ENCODE data around the gene AIG1. TPM values are rescaled to one million over a fixed set of nuclear protein-coding genes. Genes with fewer than 3 reads are reported as not detected.
"Not testable (repeated sequence)": the region's sequence is repeated elsewhere in the genome, so short reads cannot be mapped to it uniquely, and the experiment has no call there.

AIG1 gene
- total RNA-seq, 1 donor from 2014 or later = 37.1 TPM

GRCh38 chr6:143166247-143166695 lies 105.6 kb downstream of the AIG1 start:
- Histone ChIP-seq H3K36me3 (no peaks in the 10 kb centered on the region), H3K4me2 (no peak overlapping the region), H3K9me3 (ENCODE audit: low read depth) (no peaks in the 10 kb centered on the region), H3K27me3 (no peaks in the 10 kb centered on the region), H4K20me1 (ENCODE audit: low read depth) (no peaks in the 10 kb centered on the region), H3K4me3 (no peak overlapping the region), H2AFZ (replicated peaks) (no peak overlapping the region), H3K79me2 (ENCODE audit: low read depth) (no peaks in the 10 kb centered on the region), H3K9ac (no peak overlapping the region), H3F3A (ENCODE audit: low read depth) (peaks cover 8% of the 10 kb centered on the region), H3K27ac (no peak overlapping the region), H3K4me1 (no peaks in the 10 kb centered on the region)
- Mint-ChIP-seq H3K4me1 (peaks cover 3% of the 10 kb centered on the region), H3K4me3 (no peak overlapping the region), H3K27me3 (ENCODE audit: insufficient read depth, low read depth) (no peaks in the 10 kb centered on the region), H3K27ac (no peak overlapping the region), H3K36me3 (peaks cover 2% of the 10 kb centered on the region), H3K9me3 (no peaks in the 10 kb centered on the region)
- DNase-seq (ENCODE audit: low spot score) = no peak
- TF ChIP-seq EZH2phosphoT487 (IDR thresholded peaks at IDR 0.05) = no peak

- H3K4me3 ChIP-seq = no peak overlapping the region
These were observed 106.5 kb downstream of the AIG1 start for GRCh38 chr6:143167224-143167623.

GRCh38 chr6:143168396-143168816 lies 107.7 kb downstream of the AIG1 start:
- H3K4me3 Mint-ChIP-seq; H3K36me3 ChIP-seq; H3K9me3 Mint-ChIP-seq; H3K79me2 ChIP-seq (ENCODE audit: low read depth); H3K36me3 Mint-ChIP-seq; H3K27ac Mint-ChIP-seq; H3K27ac ChIP-seq; H3K4me2 ChIP-seq; H3K4me1 Mint-ChIP-seq; H3F3A ChIP-seq (ENCODE audit: low read depth); H2AFZ ChIP-seq (replicated peaks); H3K9me3 ChIP-seq (ENCODE audit: low read depth); DNase-seq (ENCODE audit: low spot score); H4K20me1 ChIP-seq (ENCODE audit: low read depth); H3K27me3 ChIP-seq; H3K9ac ChIP-seq; H3K4me3 ChIP-seq; H3K4me1 ChIP-seq; H3K27me3 Mint-ChIP-seq (ENCODE audit: insufficient read depth, low read depth): not testable (repeated sequence)

More at GRCh38 chr6:143167224-143167623, 106.5 kb downstream of the AIG1 start:
- no peak overlapping the region for H3K4me3 Mint-ChIP-seq
- H3K27ac Mint-ChIP-seq = no peak overlapping the region
- no peaks in the 10 kb centered on the region for H3K79me2 ChIP-seq (ENCODE audit: low read depth)
- H3K9me3 ChIP-seq (ENCODE audit: low read depth) = no peaks in the 10 kb centered on the region
- H3K9ac ChIP-seq = no peak overlapping the region
- H3F3A ChIP-seq (ENCODE audit: low read depth) = peaks cover 8% of the 10 kb centered on the region
- no peak overlapping the region for H2AFZ ChIP-seq (replicated peaks)
- H3K4me1 Mint-ChIP-seq = peaks cover 3% of the 10 kb centered on the region
- DNase-seq (ENCODE audit: low spot score) = no peak
- H3K36me3 ChIP-seq = no peaks in the 10 kb centered on the region
- TF ChIP-seq EZH2 (IDR thresholded peaks at IDR 0.05) = no peak
- TF ChIP-seq EZH2phosphoT487 (IDR thresholded peaks at IDR 0.05) = no peak
- no peak for TF ChIP-seq CTCF (IDR thresholded peaks at IDR 0.05)
- H4K20me1 ChIP-seq (ENCODE audit: low read depth) = no peaks in the 10 kb centered on the region
- H3K4me1 ChIP-seq = no peaks in the 10 kb centered on the region
- H3K36me3 Mint-ChIP-seq = peaks cover 2% of the 10 kb centered on the region
- no peaks in the 10 kb centered on the region for H3K27me3 Mint-ChIP-seq (ENCODE audit: insufficient read depth, low read depth)
- no peaks in the 10 kb centered on the region for H3K27me3 ChIP-seq
- H3K9me3 Mint-ChIP-seq = no peaks in the 10 kb centered on the region
- H3K27ac ChIP-seq = no peak overlapping the region
- no peak overlapping the region for H3K4me2 ChIP-seq

- Histone ChIP-seq H3K36me3 (no peaks in the 10 kb centered on the region), H3K4me2 (no peak overlapping the region), H3K4me3 (no peak overlapping the region), H3K79me2 (ENCODE audit: low read depth) (no peaks in the 10 kb centered on the region), H4K20me1 (ENCODE audit: low read depth) (no peaks in the 10 kb centered on the region), H3K27me3 (no peaks in the 10 kb centered on the region), H3K4me1 (no peaks in the 10 kb centered on the region), H3K9me3 (ENCODE audit: low read depth) (no peaks in the 10 kb centered on the region), H2AFZ (replicated peaks) (no peak overlapping the region), H3K9ac (no peak overlapping the region), H3F3A (ENCODE audit: low read depth) (no peaks in the 10 kb centered on the region), H3K27ac (no peak overlapping the region)
- no peak for DNase-seq (ENCODE audit: low spot score)
- H3K4me3 Mint-ChIP-seq = no peak overlapping the region
- no peaks in the 10 kb centered on the region for H3K4me1 Mint-ChIP-seq
- H3K27ac Mint-ChIP-seq = no peak overlapping the region
- peaks cover 11% of the 10 kb centered on the region for H3K36me3 Mint-ChIP-seq
- TF ChIP-seq CTCF (IDR thresholded peaks at IDR 0.05) (no peak), EZH2 (IDR thresholded peaks at IDR 0.05) (no peak), EZH2phosphoT487 (IDR thresholded peaks at IDR 0.05) (no peak)
- H3K27me3 Mint-ChIP-seq (ENCODE audit: insufficient read depth, low read depth) = peaks cover 2% of the 10 kb centered on the region
- H3K9me3 Mint-ChIP-seq = peaks cover 9% of the 10 kb centered on the region
These were observed 108.8 kb downstream of the AIG1 start for GRCh38 chr6:143169440-143169839.
